Measurements from ENCODE around the gene ZNF502. TPM values are rescaled to one million over a fixed set of nuclear protein-coding genes. Genes with fewer than 3 reads are reported as not detected.
"Not testable (repeated sequence)": the region's sequence is repeated elsewhere in the genome, so short reads cannot be mapped to it uniquely, and the experiment has no call there.

ZNF502 gene
- total RNA-seq: 5.5 TPM

GRCh38 chr3:44712455-44713075, at the start of gene ZNF502:
Gene ZNF502, plus strand, starts transcription at chr3:44712660. Its CDS starts 7,602 bp downstream, at chr3:44720262.
- DNase-seq (ENCODE audit: low spot score): peak; percentile 91

GRCh38 chr3:44665173-44665572, 47.3 kb upstream of the ZNF502 start:
- DNase-seq (ENCODE audit: low spot score): no peak

- DNase-seq (ENCODE audit: low spot score): no peak
Observed at GRCh38 chr3:44666346-44666745, 46.1 kb upstream of the ZNF502 start.

GRCh38 chr3:44669760-44670159, 42.7 kb upstream of the ZNF502 start:
- no peak for DNase-seq (ENCODE audit: low spot score)

GRCh38 chr3:44673466-44673865, 39.0 kb upstream of the ZNF502 start:
- DNase-seq (ENCODE audit: low spot score): not testable (repeated sequence)

- DNase-seq (ENCODE audit: low spot score): no peak
Observed at GRCh38 chr3:44674211-44674610, 38.2 kb upstream of the ZNF502 start.

- no peak for DNase-seq (ENCODE audit: low spot score)
Observed at GRCh38 chr3:44678480-44679116, 33.9 kb upstream of the ZNF502 start.

GRCh38 chr3:44680921-44681455, 31.5 kb upstream of the ZNF502 start:
- DNase-seq (ENCODE audit: low spot score): no peak

- DNase-seq (ENCODE audit: low spot score): no peak
Observed at GRCh38 chr3:44682182-44682896, 30.1 kb upstream of the ZNF502 start.

GRCh38 chr3:44685128-44685800, 27.2 kb upstream of the ZNF502 start:
- DNase-seq (ENCODE audit: low spot score): peak; percentile 75

GRCh38 chr3:44687898-44688297, 24.6 kb upstream of the ZNF502 start:
- no peak for DNase-seq (ENCODE audit: low spot score)

- no peak for DNase-seq (ENCODE audit: low spot score)
Observed at GRCh38 chr3:44721231-44722102, 9.0 kb downstream of the ZNF502 start.

GRCh38 chr3:44722103-44722401, 9.6 kb downstream of the ZNF502 start:
- DNase-seq (ENCODE audit: low spot score): no peak

GRCh38 chr3:44729384-44729910, 17.0 kb downstream of the ZNF502 start, which contains the start of gene ZNF501:
Gene ZNF501, plus strand, starts transcription at chr3:44729635. Its CDS starts 4,787 bp downstream, at chr3:44734422.
- peak; percentile 95 for DNase-seq (ENCODE audit: low spot score)

- DNase-seq (ENCODE audit: low spot score): no peak
Observed at GRCh38 chr3:44734646-44735168, 22.2 kb downstream of the ZNF502 start.

- DNase-seq (ENCODE audit: low spot score): no peak
Observed at GRCh38 chr3:44761101-44761423, 48.6 kb downstream of the ZNF502 start.

GRCh38 chr3:44761424-44762169, 49.1 kb downstream of the ZNF502 start, which contains the start of the genes KIAA1143 and KIF15:
Gene KIAA1143, minus strand, starts transcription at chr3:44761619. Its CDS starts 17 bp downstream, at chr3:44761602.
Gene KIF15, plus strand, starts transcription at chr3:44761794. Its CDS starts 72 bp downstream, at chr3:44761866.
- peak; percentile 98 for DNase-seq (ENCODE audit: low spot score)

- no peak for DNase-seq (ENCODE audit: low spot score)
Observed at GRCh38 chr3:44762170-44762677, 49.8 kb downstream of the ZNF502 start.

GRCh38 chr3:44762690-44763089, 50.2 kb downstream of the ZNF502 start:
- no peak for DNase-seq (ENCODE audit: low spot score)

- DNase-seq (ENCODE audit: low spot score): no peak
Observed at GRCh38 chr3:44764248-44764647, 51.8 kb downstream of the ZNF502 start.
